ENCODE results near the gene SPPL2B. TPM values are rescaled to one million over a fixed set of nuclear protein-coding genes. Genes with fewer than 3 reads are reported as not detected.

SPPL2B gene
- total RNA-seq, 1 donor from 2014 or later: 52.3 TPM

GRCh38 chr19:2306971-2307370 lies 21.5 kb upstream of the SPPL2B start:
- peaks cover 87% of the 10 kb centered on the region for H3K27me3 ChIP-seq (ENCODE audit: low read depth)

GRCh38 chr19:2307518-2308012 lies 20.9 kb upstream of the SPPL2B start:
- DNase-seq (no peak), ATAC-seq (no peak)
- peaks cover 87% of the 10 kb centered on the region for H3K27me3 ChIP-seq (ENCODE audit: low read depth)
- H3K36me3 ChIP-seq: no peaks in the 10 kb centered on the region
- no peak overlapping the region for H3K27ac ChIP-seq
- H3K9me3 ChIP-seq: no peaks in the 10 kb centered on the region
- H3K4me3 ChIP-seq: no peak overlapping the region
- H3K4me1 ChIP-seq: peaks cover 2% of the 10 kb centered on the region
- TF ChIP-seq CTCF (IDR thresholded peaks at IDR 0.05): no peak
- intact Hi-C loops (cut with DNase I): no loop called here

More at GRCh38 chr19:2306971-2307370, 21.5 kb upstream of the SPPL2B start:
- Histone ChIP-seq H3K27ac (no peak overlapping the region), H3K4me1 (peaks cover 8% of the 10 kb centered on the region), H3K9me3 (no peaks in the 10 kb centered on the region), H3K36me3 (no peaks in the 10 kb centered on the region), H3K4me3 (no peak overlapping the region)
- no peak for TF ChIP-seq CTCF (IDR thresholded peaks at IDR 0.05)
- no peak for DNase-seq
- intact Hi-C loops (cut with DNase I): no loop called here
- ATAC-seq: no peak

- H3K36me3 ChIP-seq: no peaks in the 10 kb centered on the region
- peak within 1 kb of the TSS; percentile 19 for H3K4me3 ChIP-seq
- no peak within 1 kb of the TSS for H3K27ac ChIP-seq
- ATAC-seq (no peak), DNase-seq (no peak)
- H3K27me3 ChIP-seq (ENCODE audit: low read depth): peaks cover 87% of the 10 kb centered on the region
- no peak for TF ChIP-seq CTCF (IDR thresholded peaks at IDR 0.05)
- H3K9me3 ChIP-seq: no peaks in the 10 kb centered on the region
- no peaks in the 10 kb centered on the region for H3K4me1 ChIP-seq
- intact Hi-C loops (cut with DNase I): no loop called here
Observed at GRCh38 chr19:2308114-2308556, 20.3 kb upstream of the SPPL2B start, which contains the start of gene LINGO3. LINGO3 (minus strand) TSS chr19:2308154; CDS start chr19:2291776, 16,378 bp downstream.

- H3K9me3 ChIP-seq: no peaks in the 10 kb centered on the region
- ATAC-seq (no peak), DNase-seq (no peak)
- no peaks in the 10 kb centered on the region for H3K36me3 ChIP-seq
- no peak overlapping the region for H3K4me3 ChIP-seq
- intact Hi-C loops (cut with DNase I): no loop called here
- no peak overlapping the region for H3K27ac ChIP-seq
- no peaks in the 10 kb centered on the region for H3K4me1 ChIP-seq
- H3K27me3 ChIP-seq (ENCODE audit: low read depth): peaks cover 85% of the 10 kb centered on the region
- TF ChIP-seq CTCF (IDR thresholded peaks at IDR 0.05): no peak
Observed at GRCh38 chr19:2309734-2310362, 18.6 kb upstream of the SPPL2B start.

- no peak for ATAC-seq
- no peaks in the 10 kb centered on the region for H3K9me3 ChIP-seq
- peaks cover 7% of the 10 kb centered on the region for H3K4me1 ChIP-seq
- no peak for DNase-seq
- H3K27ac ChIP-seq: no peak overlapping the region
- no peak overlapping the region for H3K4me3 ChIP-seq
- intact Hi-C loops (cut with DNase I): no loop called here
- no peak for TF ChIP-seq CTCF (IDR thresholded peaks at IDR 0.05)
- H3K36me3 ChIP-seq: no peaks in the 10 kb centered on the region
- peaks cover 74% of the 10 kb centered on the region for H3K27me3 ChIP-seq (ENCODE audit: low read depth)
Observed at GRCh38 chr19:2311093-2311492, 17.4 kb upstream of the SPPL2B start.

Measured in lower lobe of right lung (tissue), 2 donors.